Tibial nerve (tissue), 4 donors: ENCODE results near the gene NSDHL.

Source experiments
- EP300 ChIP-seq, 2 donors: sonication (generic); formaldehyde crosslinking; IDR thresholded peaks; one replicate each; pipeline ENCODE4 v1.6.1; 2017; ENCODE audit warnings: antibody characterized with exemption in 2 of 2, mild to moderate bottlenecking in 1 of 2
- POLR2A ChIP-seq, 2 donors: fragments of 450-650 bp; IDR thresholded peaks; one replicate each; pipeline ENCODE4 v1.6.1; 2017; ENCODE audit warnings: antibody characterized with exemption in 2 of 2, mild to moderate bottlenecking in 2 of 2, moderate library complexity in 2 of 2
- TF ChIP-seq, protein P1 (sequence below), 5 experiments: fragments of 200-600 bp in 3 of 5; fragments of 450-650 bp in 2 of 5; sonication (generic) in 3 of 5; IDR thresholded peaks; one replicate each; pipeline ENCODE4 v1.5.1; 2016 to 2019; ENCODE audit warnings: antibody characterized with exemption in 5 of 5, mild to moderate bottlenecking in 3 of 5, moderate library complexity in 2 of 5

DNA sequence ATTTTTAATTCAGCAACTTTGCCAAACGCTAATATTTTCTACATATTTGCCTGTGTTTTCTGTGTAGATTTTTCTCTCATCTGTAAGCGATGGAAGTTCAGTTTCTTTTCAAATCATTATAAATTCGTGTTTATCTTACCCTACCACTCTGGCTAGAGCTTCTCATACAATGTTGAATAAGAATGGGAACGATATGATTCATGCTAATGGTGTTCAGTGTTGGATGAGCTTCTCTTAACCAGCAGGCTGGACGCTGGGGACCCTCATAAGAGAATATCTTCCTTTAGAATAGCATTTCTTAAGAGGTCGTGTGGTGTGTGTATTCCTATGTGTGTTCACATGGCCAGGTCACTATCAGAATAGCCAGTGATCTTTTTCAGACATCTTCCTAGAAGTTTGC lies 31.0 kb downstream of the NSDHL start:
- TF ChIP-seq EP300 (IDR thresholded peaks at IDR 0.05) (no peak), POLR2A (IDR thresholded peaks at IDR 0.05) (no peak)
- TF ChIP-seq, protein P1, sequence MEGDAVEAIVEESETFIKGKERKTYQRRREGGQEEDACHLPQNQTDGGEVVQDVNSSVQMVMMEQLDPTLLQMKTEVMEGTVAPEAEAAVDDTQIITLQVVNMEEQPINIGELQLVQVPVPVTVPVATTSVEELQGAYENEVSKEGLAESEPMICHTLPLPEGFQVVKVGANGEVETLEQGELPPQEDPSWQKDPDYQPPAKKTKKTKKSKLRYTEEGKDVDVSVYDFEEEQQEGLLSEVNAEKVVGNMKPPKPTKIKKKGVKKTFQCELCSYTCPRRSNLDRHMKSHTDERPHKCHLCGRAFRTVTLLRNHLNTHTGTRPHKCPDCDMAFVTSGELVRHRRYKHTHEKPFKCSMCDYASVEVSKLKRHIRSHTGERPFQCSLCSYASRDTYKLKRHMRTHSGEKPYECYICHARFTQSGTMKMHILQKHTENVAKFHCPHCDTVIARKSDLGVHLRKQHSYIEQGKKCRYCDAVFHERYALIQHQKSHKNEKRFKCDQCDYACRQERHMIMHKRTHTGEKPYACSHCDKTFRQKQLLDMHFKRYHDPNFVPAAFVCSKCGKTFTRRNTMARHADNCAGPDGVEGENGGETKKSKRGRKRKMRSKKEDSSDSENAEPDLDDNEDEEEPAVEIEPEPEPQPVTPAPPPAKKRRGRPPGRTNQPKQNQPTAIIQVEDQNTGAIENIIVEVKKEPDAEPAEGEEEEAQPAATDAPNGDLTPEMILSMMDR (IDR thresholded peaks at IDR 0.05) = no peak
